Bronchial epithelial cell (primary cell): Measurements from ENCODE around the gene DCLK2. TPM values are rescaled to one million over a fixed set of nuclear protein-coding genes. Genes with fewer than 3 reads are reported as not detected.

Experiments used
- DNase-seq: peaks from one replicate; pipeline ENCODE4 v3.0.0-alpha.2; 2010; ENCODE audit warnings: low read depth
- FAIRE-seq: peaks from 2 replicates; lab custom pipeline; 2011; peaks lifted over from hg19 to GRCh38; lab: Jason Lieb, UNC
- H3K27me3 ChIP-seq: 2 replicates; pipeline ENCODE4 v1.5.1; 2011; ENCODE audit warnings: low read length; ENCODE audit not compliant: control insufficient read depth, insufficient read depth
- H3K36me3 ChIP-seq: 2 replicates; pipeline ENCODE4 v1.5.1; 2011; ENCODE audit warnings: low read length; ENCODE audit not compliant: control insufficient read depth, insufficient read depth
- H3K4me3 ChIP-seq: 2 replicates; pipeline ENCODE4 v1.5.1; 2011; ENCODE audit warnings: mild to moderate bottlenecking, low read depth, low read length, control low read depth
- total RNA-seq: library from RNA; depleted of rRNA; stranded (reverse); fragments of >200 nt; gene quantifications from 2 replicates; pipeline ENCODE4 v1.2.1, GENCODE V29; 2014
- TF ChIP-seq, protein P1 (sequence below): IDR thresholded peaks from 2 replicates; pipeline ENCODE4 v1.5.1; 2011; ENCODE audit warnings: mild to moderate bottlenecking, moderate library complexity, low read length, control low read depth, inconsistent platforms; ENCODE audit not compliant: insufficient read depth, severe bottlenecking

Gene DCLK2
- total RNA-seq, 1 donor from 2014 or later: not detected

DNA sequence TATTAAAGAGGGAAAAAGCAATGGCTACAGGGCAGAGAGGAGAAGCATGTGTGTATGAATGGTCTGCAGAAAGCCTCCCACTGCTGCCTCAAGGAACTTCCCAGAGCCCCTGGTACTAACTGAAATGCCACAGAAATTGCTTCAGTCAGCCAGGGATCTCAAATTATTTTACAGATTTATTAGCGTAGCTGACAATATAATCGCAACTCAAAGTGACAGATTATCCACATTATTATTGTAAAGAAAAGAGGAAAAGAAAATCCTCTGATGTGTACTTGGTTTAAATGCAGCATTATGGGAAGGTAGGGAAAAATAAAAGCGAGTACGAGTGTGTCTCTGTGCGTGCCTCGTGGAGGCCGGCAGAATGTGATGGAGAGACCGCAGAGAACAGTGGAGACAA, 202.7 kb downstream of the DCLK2 start:
- H3K36me3 ChIP-seq: peaks cover 3% of the 10 kb centered on the region
- TF ChIP-seq, protein P1, sequence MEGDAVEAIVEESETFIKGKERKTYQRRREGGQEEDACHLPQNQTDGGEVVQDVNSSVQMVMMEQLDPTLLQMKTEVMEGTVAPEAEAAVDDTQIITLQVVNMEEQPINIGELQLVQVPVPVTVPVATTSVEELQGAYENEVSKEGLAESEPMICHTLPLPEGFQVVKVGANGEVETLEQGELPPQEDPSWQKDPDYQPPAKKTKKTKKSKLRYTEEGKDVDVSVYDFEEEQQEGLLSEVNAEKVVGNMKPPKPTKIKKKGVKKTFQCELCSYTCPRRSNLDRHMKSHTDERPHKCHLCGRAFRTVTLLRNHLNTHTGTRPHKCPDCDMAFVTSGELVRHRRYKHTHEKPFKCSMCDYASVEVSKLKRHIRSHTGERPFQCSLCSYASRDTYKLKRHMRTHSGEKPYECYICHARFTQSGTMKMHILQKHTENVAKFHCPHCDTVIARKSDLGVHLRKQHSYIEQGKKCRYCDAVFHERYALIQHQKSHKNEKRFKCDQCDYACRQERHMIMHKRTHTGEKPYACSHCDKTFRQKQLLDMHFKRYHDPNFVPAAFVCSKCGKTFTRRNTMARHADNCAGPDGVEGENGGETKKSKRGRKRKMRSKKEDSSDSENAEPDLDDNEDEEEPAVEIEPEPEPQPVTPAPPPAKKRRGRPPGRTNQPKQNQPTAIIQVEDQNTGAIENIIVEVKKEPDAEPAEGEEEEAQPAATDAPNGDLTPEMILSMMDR: no peak
- H3K27me3 ChIP-seq: no peaks in the 10 kb centered on the region
- no peak overlapping the region for H3K4me3 ChIP-seq
- DNase-seq (no peak), FAIRE-seq (no peak)

DNA sequence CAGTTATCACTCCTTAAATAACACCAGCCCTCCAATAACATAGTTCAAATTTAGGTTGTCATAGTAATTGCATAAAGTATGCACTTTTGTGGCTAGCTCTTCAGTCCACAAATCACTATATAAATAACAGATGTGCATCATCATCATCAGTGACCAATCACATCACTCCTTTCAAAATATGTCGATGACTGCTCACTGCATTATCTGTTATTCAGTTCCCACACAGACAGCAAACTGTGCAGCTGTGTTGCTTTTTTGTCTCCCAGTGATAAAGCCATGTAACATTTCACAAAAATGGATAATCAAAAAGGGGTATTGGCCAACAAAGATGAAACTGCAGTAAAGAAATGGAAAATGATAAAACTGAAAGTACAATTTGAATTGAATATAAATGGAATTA, 205.4 kb downstream of the DCLK2 start:
- Histone ChIP-seq H3K27me3 (no peaks in the 10 kb centered on the region), H3K4me3 (no peak overlapping the region), H3K36me3 (no peaks in the 10 kb centered on the region)
- FAIRE-seq: peak; percentile 88
- DNase-seq: no peak
- TF ChIP-seq, protein P1: no peak

DNA sequence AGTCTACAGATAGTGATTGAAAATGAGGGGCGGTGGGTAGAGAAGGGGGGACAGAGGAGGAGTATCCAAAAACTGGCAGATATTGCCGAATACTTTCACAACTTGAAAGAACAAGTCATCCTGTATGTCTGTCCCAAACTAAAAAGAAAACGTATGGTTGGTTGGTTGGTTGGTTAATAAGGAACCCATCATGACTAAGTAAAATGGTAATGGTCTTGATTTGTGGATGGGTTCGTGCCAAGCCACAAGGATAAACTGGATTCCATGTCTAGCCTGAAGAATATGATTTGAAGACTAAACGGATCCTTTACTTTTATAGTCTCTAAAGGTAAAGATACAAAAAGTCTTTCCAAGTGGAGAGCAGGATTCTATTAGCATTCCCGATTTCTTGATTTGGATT, 208.4 kb downstream of the DCLK2 start:
- Histone ChIP-seq H3K4me3 (no peak overlapping the region), H3K27me3 (no peaks in the 10 kb centered on the region), H3K36me3 (no peaks in the 10 kb centered on the region)
- DNase-seq: no peak
- no peak for FAIRE-seq
- TF ChIP-seq, protein P1: no peak

DNA sequence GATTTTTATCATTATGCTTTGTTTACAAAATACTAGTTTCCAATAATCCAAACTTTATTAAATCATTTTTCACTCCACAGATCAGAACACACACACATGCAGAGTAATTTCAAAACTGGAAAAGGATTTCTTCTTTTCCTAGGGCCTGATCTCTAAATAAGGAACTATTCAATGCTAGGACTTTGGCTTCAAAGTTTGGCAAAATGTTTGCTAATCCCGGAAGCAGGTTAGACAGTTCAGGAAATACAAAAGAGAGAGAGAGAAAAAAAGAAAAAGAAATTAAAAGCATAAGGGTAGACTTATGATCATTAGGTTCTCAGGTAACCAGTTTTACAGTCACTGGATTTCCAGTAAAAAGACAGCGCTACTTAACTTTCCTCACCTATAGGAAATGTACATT, 211.0 kb downstream of the DCLK2 start:
- FAIRE-seq: no peak
- H3K4me3 ChIP-seq: no peak overlapping the region
- no peak for DNase-seq
- TF ChIP-seq, protein P1: no peak
- H3K27me3 ChIP-seq: no peaks in the 10 kb centered on the region
- no peaks in the 10 kb centered on the region for H3K36me3 ChIP-seq

DNA sequence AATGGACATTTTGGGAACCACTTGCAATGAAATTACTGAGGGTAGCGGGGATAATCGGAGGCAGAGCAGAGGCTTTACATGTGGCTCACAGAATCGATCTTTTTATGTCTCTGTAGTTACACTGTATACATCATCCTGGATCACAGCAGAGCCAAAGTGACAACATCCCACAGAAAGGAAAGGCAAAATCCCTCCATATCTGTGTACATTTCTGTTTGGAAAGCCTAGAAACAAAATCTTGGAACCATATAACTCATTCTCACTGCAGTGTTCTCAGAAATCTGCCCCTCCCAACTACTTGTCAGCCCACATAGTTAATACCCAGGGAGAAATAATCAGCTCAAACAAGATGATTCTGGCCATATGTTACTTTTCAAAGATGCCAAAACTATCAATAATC, 211.6 kb downstream of the DCLK2 start:
- DNase-seq: no peak
- Histone ChIP-seq H3K4me3 (no peak overlapping the region), H3K27me3 (no peaks in the 10 kb centered on the region), H3K36me3 (no peaks in the 10 kb centered on the region)
- TF ChIP-seq, protein P1: no peak
- no peak for FAIRE-seq

DNA sequence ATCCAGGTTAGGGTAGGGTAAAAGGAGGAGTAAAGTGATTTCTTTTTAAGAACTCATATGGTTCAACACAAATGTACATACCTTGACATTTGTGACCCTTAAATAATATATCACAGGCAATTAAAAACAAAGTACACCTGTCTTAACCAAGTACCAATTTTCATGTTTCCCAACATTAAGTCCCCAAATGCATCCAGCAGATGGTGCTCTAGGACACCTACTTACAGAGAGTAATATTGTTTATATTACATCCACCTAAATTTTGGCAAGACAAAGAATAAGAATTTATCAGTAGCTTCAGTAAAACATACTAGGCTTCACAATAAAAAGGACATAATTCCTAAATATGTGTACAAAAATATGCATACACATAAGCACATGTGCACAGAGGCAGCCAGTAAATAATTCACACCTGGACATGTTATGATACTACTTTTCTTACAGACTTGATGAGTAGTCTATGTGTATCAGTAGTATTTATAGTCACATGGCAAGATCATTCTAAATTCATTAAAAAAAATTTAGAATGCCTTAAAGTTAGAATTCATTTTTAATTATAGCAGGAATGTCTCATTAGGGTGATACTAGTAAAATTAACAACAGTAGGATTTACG, 219.7 kb downstream of the DCLK2 start:
- TF ChIP-seq, protein P1: peak; percentile 36
- no peaks in the 10 kb centered on the region for H3K27me3 ChIP-seq
- FAIRE-seq (no peak), DNase-seq (peak; percentile 63)
- H3K4me3 ChIP-seq: no peak overlapping the region
- no peaks in the 10 kb centered on the region for H3K36me3 ChIP-seq
